NT2/D1 (cell line): ENCODE data around the gene TMEM114.

Source experiments
- SUZ12 ChIP-seq: IDR thresholded peaks from 2 replicates; pipeline ENCODE4 v1.6.1; 2011; ENCODE audit not compliant: insufficient read length, insufficient read depth; ENCODE audit errors: extremely low read depth
- YY1 ChIP-seq: IDR thresholded peaks from 2 replicates; pipeline ENCODE4 v1.6.1; 2011; ENCODE audit not compliant: insufficient read length, insufficient read depth

GRCh38 chr16:8547762-8548161 lies 42.5 kb downstream of the TMEM114 start:
- TF ChIP-seq YY1, result no peak
- TF ChIP-seq SUZ12, result no peak
